PC-3 (cell line): ENCODE measurements around the gene NINJ2. TPM values are rescaled to one million over a fixed set of nuclear protein-coding genes. Genes with fewer than 3 reads are reported as not detected.

ENCODE experiments used
- ATAC-seq: fragments of 200-7000 bp; cut with Tn5 transposase; 2 replicates; pipeline ENCODE4 v1.9.1; 2020; ENCODE audit warnings: mild to moderate bottlenecking, moderate library complexity
- BruUV-seq: library from RNA; stranded (reverse); fragments of 400-500 nt; replicated peaks from 2 replicates; lab custom pipeline; 2021; lab: Mats Ljungman, UMichigan
- CTCF ChIA-PET: fragments of 300-600 bp; sonication (Branson Sonifier 250); formaldehyde crosslinking; loops from one replicate; lab custom pipeline; 2022; ENCODE audit warnings: antibody characterized with exemption; lab: Charles Lee
- POLR2A ChIA-PET: fragments of 300-600 bp; sonication (Branson Sonifier 250); formaldehyde crosslinking; loops from one replicate; lab custom pipeline; 2022; ENCODE audit warnings: antibody characterized with exemption; ENCODE audit not compliant: unreplicated experiment; lab: Charles Lee
- DNase-seq: peaks from one replicate; pipeline ENCODE4 v3.0.0-alpha.2; 2015
- H2AFZ ChIP-seq: fragments of 300-600 bp; sonication (generic); 2 replicates; pipeline ENCODE4 v1.6.0; 2016; ENCODE audit warnings: antibody characterized with exemption, low read length
- H3F3A ChIP-seq: fragments of 300-600 bp; sonication (generic); one replicate; pipeline ENCODE4 v1.6.0; 2017; ENCODE audit warnings: antibody characterized with exemption, low read length, control low read depth, mild to moderate bottlenecking; ENCODE audit not compliant: unreplicated experiment
- H3K27ac ChIP-seq: fragments of 300-600 bp; sonication (generic); 2 replicates; pipeline ENCODE4 v1.5.1; 2016; ENCODE audit warnings: mild to moderate bottlenecking, low read length
- H3K27me3 ChIP-seq: fragments of 300-600 bp; sonication (generic); 2 replicates; pipeline ENCODE4 v1.6.1; 2016; ENCODE audit warnings: low read length, mixed read lengths
- H3K36me3 ChIP-seq: fragments of 300-600 bp; sonication (generic); 2 replicates; pipeline ENCODE4 v1.6.1; 2016; ENCODE audit warnings: low read depth, mixed run types, low read length, mixed read lengths
- H3K4me1 ChIP-seq: fragments of 300-600 bp; sonication (generic); 2 replicates; pipeline ENCODE4 v1.5.1; 2016; ENCODE audit warnings: low read length; ENCODE audit not compliant: insufficient read depth
- H3K4me2 ChIP-seq: fragments of 300-600 bp; sonication (generic); 2 replicates; pipeline ENCODE4 v1.6.0; 2016; ENCODE audit warnings: low read length
- H3K4me3 ChIP-seq: fragments of 300-600 bp; sonication (generic); 2 replicates; pipeline ENCODE4 v1.5.1; 2016; ENCODE audit warnings: mild to moderate bottlenecking, low read length, mixed read lengths
- H3K79me2 ChIP-seq: fragments of 300-600 bp; sonication (generic); 2 replicates; pipeline ENCODE4 v1.6.1; 2017; ENCODE audit warnings: low read length, mixed read lengths
- H3K9ac ChIP-seq: fragments of 300-600 bp; sonication (generic); 2 replicates; pipeline ENCODE4 v1.6.0; 2016; ENCODE audit warnings: mild to moderate bottlenecking, low read length
- H3K9me2 ChIP-seq: fragments of 300-600 bp; sonication (generic); replicated peaks from 2 replicates; pipeline ENCODE4 v1.6.1; 2016; ENCODE audit warnings: mixed run types, low read length, mixed read lengths
- H3K9me3 ChIP-seq: fragments of 300-600 bp; sonication (generic); 2 replicates; pipeline ENCODE4 v1.6.1; 2016; ENCODE audit warnings: low read length, mixed read lengths
- H4K20me1 ChIP-seq: fragments of 300-600 bp; sonication (generic); 2 replicates; pipeline ENCODE4 v1.6.1; 2016; ENCODE audit warnings: low read length, mixed read lengths
- EZH2 ChIP-seq: fragments of 300-600 bp; sonication (generic); IDR thresholded peaks from one replicate; pipeline ENCODE4 v1.6.1; 2017; ENCODE audit warnings: antibody characterized with exemption, mild to moderate bottlenecking, low read length; ENCODE audit not compliant: unreplicated experiment
- EZH2phosphoT487 ChIP-seq: fragments of 300-600 bp; sonication (generic); IDR thresholded peaks from 2 replicates; pipeline ENCODE4 v1.6.1; 2018; ENCODE audit warnings: mild to moderate bottlenecking, antibody characterized with exemption, low read length, borderline replicate concordance
- intact Hi-C: fragments of 100-400 bp; cut with micrococcal nuclease; formaldehyde crosslinking; loops from 2 replicates; pipeline ENCODE4 v1.9.0; 2023
- total RNA-seq: library from RNA; depleted of rRNA; stranded (reverse); fragments of >200 nt; gene quantifications from 2 replicates; pipeline ENCODE4 v1.2.3, GENCODE V29; 2014
- TF ChIP-seq, protein P1 (sequence below): fragments of 300-600 bp; sonication (generic); conservative IDR thresholded peaks from 2 replicates; pipeline ENCODE4 v1.5.1; 2017; ENCODE audit warnings: antibody characterized with exemption, low read depth, mild to moderate bottlenecking, low read length

NINJ2 gene
- total RNA-seq, 1 experiment from 2014 or later: not detected

DNA sequence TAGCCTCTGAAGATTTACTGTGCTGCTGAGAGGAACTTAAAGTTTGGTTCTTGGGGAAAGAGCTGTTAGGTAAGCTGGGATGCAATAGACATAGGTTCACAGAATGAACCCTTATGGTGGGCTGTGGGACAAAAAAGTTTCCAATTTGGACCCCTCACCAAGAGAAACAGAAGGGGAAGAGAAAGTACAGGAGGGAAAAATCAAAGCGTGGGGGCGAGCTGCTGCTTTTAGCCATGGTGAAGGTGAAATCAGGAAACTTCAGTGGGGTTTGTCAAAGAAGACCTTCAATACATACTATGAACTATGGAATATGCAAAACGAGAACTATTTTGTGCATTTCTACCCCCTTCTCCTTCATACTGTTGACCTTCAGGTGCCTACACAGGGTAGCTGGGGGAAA lies 10.6 kb upstream of the NINJ2 start:
- Histone ChIP-seq H3K27me3 (no peaks in the 10 kb centered on the region), H3K4me3 (no peak overlapping the region), H3F3A (no peaks in the 10 kb centered on the region), H2AFZ (no peak overlapping the region), H3K9ac (no peak overlapping the region), H3K9me2 (no peaks in the 10 kb centered on the region), H4K20me1 (no peaks in the 10 kb centered on the region), H3K36me3 (no peaks in the 10 kb centered on the region), H3K27ac (no peak overlapping the region), H3K79me2 (no peaks in the 10 kb centered on the region), H3K4me2 (no peak overlapping the region), H3K4me1 (no peaks in the 10 kb centered on the region), H3K9me3 (no peaks in the 10 kb centered on the region)
- intact Hi-C loops: no loop called here
- no peak for TF ChIP-seq EZH2phosphoT487
- TF ChIP-seq EZH2: no peak
- TF ChIP-seq, protein P1, sequence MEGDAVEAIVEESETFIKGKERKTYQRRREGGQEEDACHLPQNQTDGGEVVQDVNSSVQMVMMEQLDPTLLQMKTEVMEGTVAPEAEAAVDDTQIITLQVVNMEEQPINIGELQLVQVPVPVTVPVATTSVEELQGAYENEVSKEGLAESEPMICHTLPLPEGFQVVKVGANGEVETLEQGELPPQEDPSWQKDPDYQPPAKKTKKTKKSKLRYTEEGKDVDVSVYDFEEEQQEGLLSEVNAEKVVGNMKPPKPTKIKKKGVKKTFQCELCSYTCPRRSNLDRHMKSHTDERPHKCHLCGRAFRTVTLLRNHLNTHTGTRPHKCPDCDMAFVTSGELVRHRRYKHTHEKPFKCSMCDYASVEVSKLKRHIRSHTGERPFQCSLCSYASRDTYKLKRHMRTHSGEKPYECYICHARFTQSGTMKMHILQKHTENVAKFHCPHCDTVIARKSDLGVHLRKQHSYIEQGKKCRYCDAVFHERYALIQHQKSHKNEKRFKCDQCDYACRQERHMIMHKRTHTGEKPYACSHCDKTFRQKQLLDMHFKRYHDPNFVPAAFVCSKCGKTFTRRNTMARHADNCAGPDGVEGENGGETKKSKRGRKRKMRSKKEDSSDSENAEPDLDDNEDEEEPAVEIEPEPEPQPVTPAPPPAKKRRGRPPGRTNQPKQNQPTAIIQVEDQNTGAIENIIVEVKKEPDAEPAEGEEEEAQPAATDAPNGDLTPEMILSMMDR: no peak
- DNase-seq (no peak), ATAC-seq (no peak)
- ChIA-PET POLR2A (no interaction called here), CTCF (no interaction called here)
- no TSS peak for BruUV-seq

DNA sequence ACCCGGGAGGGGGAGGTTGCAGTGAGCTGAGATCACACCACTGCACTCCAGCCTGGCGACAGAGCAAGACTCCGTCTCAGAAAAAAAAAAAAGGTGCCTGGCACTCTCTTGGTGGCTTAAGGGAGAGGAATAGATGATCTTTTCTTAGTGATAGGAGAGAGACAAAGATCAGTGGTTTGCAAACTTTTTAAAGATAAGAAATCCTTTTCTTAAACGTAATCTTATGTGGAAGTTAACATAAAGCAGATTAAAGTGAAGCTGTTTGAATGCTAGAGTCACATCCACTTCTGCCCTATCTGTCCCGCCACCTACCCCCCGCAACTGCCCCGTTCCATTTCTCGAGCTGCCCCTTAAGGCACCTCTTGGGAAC lies 6.3 kb upstream of the NINJ2 start:
- TF ChIP-seq, protein P1: no peak
- TF ChIP-seq EZH2 (no peak), EZH2phosphoT487 (no peak)
- POLR2A ChIA-PET: no interaction called here

DNA sequence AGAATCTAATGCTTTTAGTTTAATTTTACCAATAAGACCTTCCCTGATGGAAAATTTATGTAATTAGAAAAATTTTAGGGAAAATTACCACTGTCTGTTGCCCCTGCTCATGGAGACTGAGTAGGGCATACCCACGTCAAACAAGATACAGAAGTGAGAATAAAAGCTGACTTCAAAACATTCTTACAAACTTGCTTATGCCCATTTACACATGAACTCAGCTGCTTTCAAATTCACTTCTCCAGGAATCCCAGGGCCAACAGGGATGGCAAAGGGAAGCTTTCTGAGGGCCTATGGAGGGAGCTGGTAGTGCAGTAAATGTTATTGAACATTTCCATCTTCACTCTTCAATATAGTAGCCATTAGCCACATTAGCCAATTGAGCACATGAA lies 4.8 kb upstream of the NINJ2 start:
- CTCF ChIA-PET: interaction anchor here (0.6 kb wide), 1 partner anchor 83 kb away, joined by 3 read pairs; no protein-coding TSS in a partner anchor
- BruUV-seq: no TSS peak
- Histone ChIP-seq H4K20me1 (no peaks in the 10 kb centered on the region), H3K36me3 (no peaks in the 10 kb centered on the region), H3K27ac (no peak overlapping the region), H2AFZ (no peak overlapping the region), H3K79me2 (no peaks in the 10 kb centered on the region), H3K9me2 (no peaks in the 10 kb centered on the region), H3F3A (no peaks in the 10 kb centered on the region), H3K27me3 (no peaks in the 10 kb centered on the region), H3K9me3 (no peaks in the 10 kb centered on the region), H3K4me1 (peaks cover 10% of the 10 kb centered on the region; the same call in 1 of the 2 replicates), H3K4me2 (no peak overlapping the region), H3K9ac (no peak overlapping the region), H3K4me3 (no peak overlapping the region)
- no peak for ATAC-seq
- TF ChIP-seq, protein P1: no peak
- no peak for TF ChIP-seq EZH2
- no peak for TF ChIP-seq EZH2phosphoT487
- intact Hi-C loops: no loop called here
- DNase-seq: no peak
- POLR2A ChIA-PET: no interaction called here

More for the DNA sequence above, 6.3 kb upstream of the NINJ2 start:
- DNase-seq (no peak), ATAC-seq (no peak)
- H3K9me3 ChIP-seq: no peaks in the 10 kb centered on the region
- no peaks in the 10 kb centered on the region for H3K79me2 ChIP-seq
- H4K20me1 ChIP-seq: no peaks in the 10 kb centered on the region
- no peak overlapping the region for H3K27ac ChIP-seq
- intact Hi-C loops: no loop called here
- BruUV-seq: no TSS peak
- no peaks in the 10 kb centered on the region for H3K36me3 ChIP-seq
- no peak overlapping the region for H2AFZ ChIP-seq
- no peaks in the 10 kb centered on the region for H3K9me2 ChIP-seq
- no peaks in the 10 kb centered on the region for H3F3A ChIP-seq
- H3K4me2 ChIP-seq: no peak overlapping the region
- no peak overlapping the region for H3K4me3 ChIP-seq
- CTCF ChIA-PET: no interaction called here
- no peaks in the 10 kb centered on the region for H3K27me3 ChIP-seq
- peaks cover 10% of the 10 kb centered on the region; the same call in 1 of the 2 replicates for H3K4me1 ChIP-seq
- no peak overlapping the region for H3K9ac ChIP-seq
